HepG2 (cell line): ENCODE results near the gene TFB1M. TPM values are rescaled to one million over a fixed set of nuclear protein-coding genes. Genes with fewer than 3 reads are reported as not detected.

Experiments used
- ATAC-seq: fragments of 200-7000 bp; cut with Tn5 transposase; 3 replicates; pipeline ENCODE4 v1.9.1; 2020; ENCODE audit warnings: mild to moderate bottlenecking, moderate library complexity
- BruUV-seq: library from RNA; stranded (reverse); fragments of 400-500 nt; replicated peaks from 2 replicates; lab custom pipeline; 2021; lab: Mats Ljungman, UMichigan
- CTCF ChIA-PET: fragments of 300-600 bp; formaldehyde crosslinking; extraction: SDS; loops from one replicate; lab custom pipeline; 2021; ENCODE audit warnings: low total read pairs, inconsistent platforms, low intra/inter-chr PET ratio; lab: Yijun Ruan, JAX
- POLR2A ChIA-PET: fragments of 350-600 bp; sonication (Branson Sonifier 250); formaldehyde crosslinking; loops from one replicate; lab custom pipeline; 2020; ENCODE audit warnings: antibody characterized with exemption, inconsistent platforms; lab: Yijun Ruan, JAX
- DNase-seq: peaks from one replicate; pipeline ENCODE4 v3.0.0-alpha.2; 2015; ENCODE audit warnings: low spot score
- FAIRE-seq: peaks from 3 replicates; lab custom pipeline; 2011; peaks lifted over from hg19 to GRCh38; lab: Jason Lieb, UNC
- H2AFZ ChIP-seq: one replicate; pipeline ENCODE4 v1.6.1; 2011; ENCODE audit warnings: low read length, inconsistent platforms
- H3K27ac ChIP-seq: fragments of 300-600 bp; 3 replicates; pipeline ENCODE4 v1.8.0; 2011; ENCODE audit warnings: mixed run types, mild to moderate bottlenecking, mixed read lengths, low read length, inconsistent platforms; ENCODE audit not compliant: insufficient read depth; ENCODE audit errors: extremely low read length
- H3K27me3 ChIP-seq, 2 experiments: fragments of 200-600 bp in 1 of 2; 2 replicates in 1 of 2; 3 replicates in 1 of 2; pipeline versions ENCODE4 v1.6.0 to v1.8.0; 2011; ENCODE audit warnings: low read length in 2 of 2, mild to moderate bottlenecking in 2 of 2, moderate library complexity in 2 of 2, inconsistent platforms in 1 of 2; ENCODE audit not compliant: insufficient read depth in 2 of 2, control insufficient read depth in 1 of 2
- H3K36me3 ChIP-seq, 2 experiments: fragments of 200-600 bp in 1 of 2; replicated peaks in 1 of 2; 2 replicates in 1 of 2; 3 replicates in 1 of 2; pipeline versions ENCODE4 v1.5.1 to v1.8.0; 2011; ENCODE audit warnings: low read length in 2 of 2, inconsistent platforms in 1 of 2; ENCODE audit not compliant: insufficient read depth in 2 of 2, control insufficient read depth in 1 of 2
- H3K4me1 ChIP-seq: 2 replicates; pipeline ENCODE4 v1.5.1; 2012; ENCODE audit warnings: low read length, inconsistent platforms; ENCODE audit not compliant: insufficient read depth
- H3K4me2 ChIP-seq: 2 replicates; pipeline ENCODE4 v1.6.0; 2011; ENCODE audit warnings: low read depth, low read length, inconsistent platforms
- H3K4me3 ChIP-seq, 3 experiments: fragments of 200-600 bp in 1 of 3; sonication (generic), shearing (Covaris generic) in 1 of 3; replicated peaks in 1 of 3; 2 replicates each; pipeline ENCODE4 v1.5.1; 2011 to 2016; ENCODE audit warnings: low read length in 3 of 3, inconsistent platforms in 2 of 3, low read depth in 2 of 3, mild to moderate bottlenecking in 2 of 3, control low read depth in 1 of 3, mixed read lengths in 1 of 3; ENCODE audit not compliant: insufficient read depth in 1 of 3
- H3K79me2 ChIP-seq: one replicate; pipeline ENCODE4 v1.6.1; 2011; ENCODE audit warnings: low read length, inconsistent platforms; ENCODE audit not compliant: insufficient read depth
- H3K9ac ChIP-seq: 2 replicates; pipeline ENCODE4 v1.6.0; 2011; ENCODE audit warnings: mild to moderate bottlenecking, low read depth, low read length, inconsistent platforms; ENCODE audit not compliant: insufficient read depth
- H3K9me3 ChIP-seq: 2 replicates; pipeline ENCODE4 v1.5.1; 2012; ENCODE audit warnings: mild to moderate bottlenecking, low read length
- H4K20me1 ChIP-seq: 2 replicates; pipeline ENCODE4 v1.6.0; 2011; ENCODE audit warnings: inconsistent platforms, mild to moderate bottlenecking, low read length, moderate library complexity; ENCODE audit not compliant: insufficient read depth
- AGO2 ChIP-seq: fragments of 200-400 bp; formaldehyde crosslinking; optimal IDR thresholded peaks from 2 replicates; pipeline ENCODE3; 2017; ENCODE audit warnings: mild to moderate bottlenecking, low read depth, low read length, moderate library complexity
- CREB3 ChIP-seq: sonication (generic); formaldehyde crosslinking; IDR thresholded peaks from 2 replicates; pipeline ENCODE4 v1.5.0; 2020; ENCODE audit warnings: missing genetic modification reagents
- DNMT1 ChIP-seq: sonication (generic); formaldehyde crosslinking; IDR thresholded peaks from 2 replicates; pipeline ENCODE4 v1.5.1; 2020; ENCODE audit warnings: mild to moderate bottlenecking, missing genetic modification reagents
- DPF2 ChIP-seq: sonication (generic); formaldehyde crosslinking; IDR thresholded peaks from 2 replicates; pipeline ENCODE4 v1.4.0; 2020; ENCODE audit warnings: mild to moderate bottlenecking, low read depth, missing genetic modification reagents, borderline replicate concordance
- FOXO1 ChIP-seq: sonication (generic); formaldehyde crosslinking; IDR thresholded peaks from 2 replicates; pipeline ENCODE4 v1.4.0; 2020; ENCODE audit warnings: missing genetic modification reagents
- IRX3 ChIP-seq: sonication (generic); formaldehyde crosslinking; IDR thresholded peaks from 2 replicates; pipeline ENCODE4 v1.8.1; 2023; ENCODE audit warnings: mild to moderate bottlenecking, low read depth, missing genetic modification reagents, borderline replicate concordance
- KAT2B ChIP-seq: fragments of 150-350 bp; IDR thresholded peaks from 2 replicates; pipeline ENCODE4 v1.6.1; 2014; ENCODE audit warnings: low read depth, low read length, borderline replicate concordance
- MATR3 ChIP-seq: sonication (generic); formaldehyde crosslinking; IDR thresholded peaks from 2 replicates; pipeline ENCODE4 v1.4.0; 2020; ENCODE audit warnings: missing genetic modification reagents
- MAX ChIP-seq: IDR thresholded peaks from 2 replicates; pipeline ENCODE4 v1.6.1; 2012; ENCODE audit warnings: inconsistent platforms
- NFE2 ChIP-seq: sonication (generic); formaldehyde crosslinking; IDR thresholded peaks from 2 replicates; pipeline ENCODE4 v1.4.0; 2020; ENCODE audit warnings: missing genetic modification reagents
- NPAS2 ChIP-seq: sonication (generic); formaldehyde crosslinking; IDR thresholded peaks from 2 replicates; pipeline ENCODE4 v1.8.0; 2022; ENCODE audit warnings: mild to moderate bottlenecking, missing genetic modification reagents, borderline replicate concordance
- PCBP1 ChIP-seq: fragments of 200-400 bp; formaldehyde crosslinking; IDR thresholded peaks from 2 replicates; pipeline ENCODE4 v1.6.1; 2017; ENCODE audit warnings: mild to moderate bottlenecking, low read depth, low read length, borderline replicate concordance
- POGK ChIP-seq: sonication (generic); formaldehyde crosslinking; conservative IDR thresholded peaks from 2 replicates; pipeline ENCODE4 v1.8.0; 2022; ENCODE audit warnings: mild to moderate bottlenecking, moderate library complexity, missing genetic modification reagents
- SMAD9 ChIP-seq: sonication (generic); formaldehyde crosslinking; IDR thresholded peaks from 2 replicates; pipeline ENCODE4 v1.5.1; 2020; ENCODE audit warnings: mild to moderate bottlenecking, missing genetic modification reagents
- SOX13 ChIP-seq, 3 experiments: fragments of 450-650 bp in 1 of 3; sonication (generic) in 1 of 3; formaldehyde crosslinking in 1 of 3; IDR thresholded peaks in 2 of 3; conservative IDR thresholded peaks in 1 of 3; 2 replicates each; pipeline versions ENCODE4 v1.5.0 to v1.6.1; 2016 to 2020; ENCODE audit warnings: antibody characterized with exemption in 1 of 3, mild to moderate bottlenecking in 1 of 3, missing compliant biosample characterization in 1 of 3, missing genetic modification reagents in 1 of 3, moderate library complexity in 1 of 3
- THYN1 ChIP-seq: sonication (generic); formaldehyde crosslinking; IDR thresholded peaks from 2 replicates; pipeline ENCODE4 v1.8.1; 2023; ENCODE audit warnings: low read depth, mild to moderate bottlenecking, moderate library complexity, missing genetic modification reagents, borderline replicate concordance
- WIZ ChIP-seq: sonication (generic); formaldehyde crosslinking; IDR thresholded peaks from 2 replicates; pipeline ENCODE4 v1.5.1; 2020; ENCODE audit warnings: mild to moderate bottlenecking, missing genetic modification reagents
- ZNF44 ChIP-seq: sonication (generic); formaldehyde crosslinking; IDR thresholded peaks from 2 replicates; pipeline ENCODE4 v1.5.1; 2020; ENCODE audit warnings: mild to moderate bottlenecking, missing genetic modification reagents
- ZNF777 ChIP-seq: sonication (generic); formaldehyde crosslinking; IDR thresholded peaks from 2 replicates; pipeline ENCODE4 v1.4.0; 2020; ENCODE audit warnings: missing genetic modification reagents
- WGBS: methylation state at CpG from one replicate; pipeline ENCODE4 v1.1.6; 2017; ENCODE audit warnings: low lambda C conversion rate; 5-methylcytosine and 5-hydroxymethylcytosine counted together
- in situ Hi-C: cut with HindIII; loops from 2 replicates; pipeline ENCODE4 v1.10.0; 2017; ENCODE audit warnings: low pct_unique_long_range_greater_than_20kb; ENCODE audit not compliant: extremely low pct_ligation_motif_present
- intact Hi-C: fragments of 100-400 bp; cut with micrococcal nuclease; formaldehyde crosslinking; loops from one replicate; pipeline ENCODE4 v1.10.0; 2022; ENCODE audit not compliant: unreplicated experiment
- polyA plus RNA-seq, 8 experiments: library from polyadenylated mRNA; depleted of rRNA in 3 of 8; stranded (reverse) in 7 of 8; unstranded in 1 of 8; fragments of >200 nt; fragmentation: Illumina TruSeq in 4 of 8; extraction: Trizol in 4 of 8; gene quantifications; 2 replicates each; pipeline versions ENCODE4 v1.2.1 to v1.2.3, GENCODE V29; 2011 to 2016; ENCODE audit warnings: low read depth in 4 of 8, missing spikeins in 1 of 8, mixed read lengths in 1 of 8; ENCODE audit not compliant: insufficient read depth in 1 of 8
- total RNA-seq, 5 experiments: library from RNA; depleted of rRNA; stranded (reverse); fragments of >200 nt; fragmentation: Illumina TruSeq; extraction: Trizol; gene quantifications; 2 replicates each; pipeline ENCODE4 v1.2.3, GENCODE V29; 2016; ENCODE audit warnings: low read depth in 1 of 5

TFB1M gene
- total and polyA plus RNA-seq, 2 of the 13 experiments (the other 11 are each of a cell fraction or from before 2014, with no cell fraction given): 91.4 to 122 TPM

- FAIRE-seq (no peak), DNase-seq (peak; percentile 86), ATAC-seq (no peak)
- peak overlapping the region; percentile 95 for H3K4me2 ChIP-seq
- 0% methylated on average over 1 of the region's 1 CpG for WGBS
- peak overlapping the region; percentile 77 to 88 (median 82) for H3K4me3 ChIP-seq
- no peaks in the 10 kb centered on the region for H4K20me1 ChIP-seq
- ChIA-PET CTCF (interaction anchor here (1.2 to 3.3 kb wide), 6 partner anchors 13 to 438 kb away, joined by 3 to 43 read pairs (median 6); no protein-coding TSS in a partner anchor), POLR2A (interaction anchor here (1.0 to 7.7 kb wide), 11 partner anchors 12 to 202 kb away, joined by 3 to 155 read pairs (median 7); partner anchors contain the start of gene TFB1M)
- in situ Hi-C loops (loop anchor here (5.0 to 10.0 kb wide), 5 partner anchors 75 to 437 kb away; no protein-coding TSS in a partner anchor), intact Hi-C loops (loop anchor here (1.0 to 2.0 kb wide), 8 partner anchors 13 to 437 kb away; partner anchors contain the start of gene TFB1M)
- no TSS peak for BruUV-seq
- peak overlapping the region; percentile 100 for H3K9ac ChIP-seq
- H2AFZ ChIP-seq: no peak overlapping the region
- H3K79me2 ChIP-seq: peaks cover 39% of the 10 kb centered on the region
- peak overlapping the region; percentile 100 for H3K27ac ChIP-seq
- 0 out of 5 replicates have a peak, but pooled peaks cover 0 to 2% of the 10 kb centered on the region in 2 experiments for H3K36me3 ChIP-seq
- no peaks in the 10 kb centered on the region for H3K9me3 ChIP-seq
- H3K27me3 ChIP-seq: no peaks in the 10 kb centered on the region; a peak in 1 of 5 replicates
- H3K4me1 ChIP-seq: peaks cover 68% of the 10 kb centered on the region
- TF ChIP-seq DPF2 (CRISPR knock-in tag) (no peak), SOX13 (IDR thresholded peaks at IDR 0.05) (no peak), SOX13 (CRISPR knock-in tag; conservative IDR thresholded peaks at IDR 0.05 in 1 of 2, IDR thresholded peaks at IDR 0.05 in 1 of 2) (no peak; a peak in 1 of 4 replicates), ZNF777 (CRISPR knock-in tag) (0 out of 2 replicates have a peak, but pooled peaks have one; percentile 14), IRX3 (CRISPR knock-in tag) (no peak), NPAS2 (no peak), SMAD9 (no peak), CREB3 (CRISPR knock-in tag) (no peak; the same call in 1 of the 2 replicates), NFE2 (CRISPR knock-in tag) (no peak), MATR3 (CRISPR knock-in tag) (no peak), DNMT1 (CRISPR knock-in tag) (no peak), PCBP1 (no peak), MAX (no peak; the same call in 1 of the 2 replicates), KAT2B (no peak), FOXO1 (CRISPR knock-in tag) (no peak), AGO2 (no peak), WIZ (CRISPR knock-in tag) (no peak), POGK (no peak), ZNF44 (CRISPR knock-in tag) (no peak), THYN1 (CRISPR knock-in tag) (no peak)
Measured at GRCh38 chr6:155327326-155328073, 13.2 kb upstream of the TFB1M start.
